ENCODE data around the gene NPEPPS.
"Not testable (repeated sequence)": the region's sequence is repeated elsewhere in the genome, so short reads cannot be mapped to it uniquely, and the experiment has no call there.

NPEPPS gene, protein sequence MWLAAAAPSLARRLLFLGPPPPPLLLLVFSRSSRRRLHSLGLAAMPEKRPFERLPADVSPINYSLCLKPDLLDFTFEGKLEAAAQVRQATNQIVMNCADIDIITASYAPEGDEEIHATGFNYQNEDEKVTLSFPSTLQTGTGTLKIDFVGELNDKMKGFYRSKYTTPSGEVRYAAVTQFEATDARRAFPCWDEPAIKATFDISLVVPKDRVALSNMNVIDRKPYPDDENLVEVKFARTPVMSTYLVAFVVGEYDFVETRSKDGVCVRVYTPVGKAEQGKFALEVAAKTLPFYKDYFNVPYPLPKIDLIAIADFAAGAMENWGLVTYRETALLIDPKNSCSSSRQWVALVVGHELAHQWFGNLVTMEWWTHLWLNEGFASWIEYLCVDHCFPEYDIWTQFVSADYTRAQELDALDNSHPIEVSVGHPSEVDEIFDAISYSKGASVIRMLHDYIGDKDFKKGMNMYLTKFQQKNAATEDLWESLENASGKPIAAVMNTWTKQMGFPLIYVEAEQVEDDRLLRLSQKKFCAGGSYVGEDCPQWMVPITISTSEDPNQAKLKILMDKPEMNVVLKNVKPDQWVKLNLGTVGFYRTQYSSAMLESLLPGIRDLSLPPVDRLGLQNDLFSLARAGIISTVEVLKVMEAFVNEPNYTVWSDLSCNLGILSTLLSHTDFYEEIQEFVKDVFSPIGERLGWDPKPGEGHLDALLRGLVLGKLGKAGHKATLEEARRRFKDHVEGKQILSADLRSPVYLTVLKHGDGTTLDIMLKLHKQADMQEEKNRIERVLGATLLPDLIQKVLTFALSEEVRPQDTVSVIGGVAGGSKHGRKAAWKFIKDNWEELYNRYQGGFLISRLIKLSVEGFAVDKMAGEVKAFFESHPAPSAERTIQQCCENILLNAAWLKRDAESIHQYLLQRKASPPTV

GRCh38 chr17:47530557-47531232 is at the start of gene NPEPPS:
Gene NPEPPS, plus strand, starts transcription at chr17:47531108. Its CDS starts 193 bp downstream, at chr17:47531301.
- peak; percentile 95 for DNase-seq

GRCh38 chr17:47491841-47492212 is 39.1 kb upstream of the NPEPPS start:
- DNase-seq = not testable (repeated sequence)

GRCh38 chr17:47499074-47499473 is 31.8 kb upstream of the NPEPPS start:
- DNase-seq = not testable (repeated sequence)

DNA sequence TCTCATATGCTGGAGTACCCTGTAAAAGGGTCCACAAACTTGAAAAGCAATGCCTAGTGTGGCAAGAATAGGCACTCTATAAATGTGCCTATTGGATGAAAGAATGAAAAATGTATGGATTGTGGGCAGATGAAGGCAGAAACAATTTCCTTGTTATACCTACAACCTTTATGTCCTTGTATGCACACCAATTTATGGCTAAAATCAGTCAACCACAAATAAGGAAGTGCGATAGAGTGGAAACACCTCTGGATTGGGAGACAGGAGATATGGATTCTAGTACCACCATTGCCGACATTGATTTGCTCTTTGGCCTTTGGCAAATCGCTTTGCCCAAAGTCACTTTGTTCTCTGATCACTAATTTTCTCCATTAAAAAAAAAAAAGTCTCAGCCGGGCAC is 31.4 kb upstream of the NPEPPS start:
- DNase-seq = not testable (repeated sequence)

DNA sequence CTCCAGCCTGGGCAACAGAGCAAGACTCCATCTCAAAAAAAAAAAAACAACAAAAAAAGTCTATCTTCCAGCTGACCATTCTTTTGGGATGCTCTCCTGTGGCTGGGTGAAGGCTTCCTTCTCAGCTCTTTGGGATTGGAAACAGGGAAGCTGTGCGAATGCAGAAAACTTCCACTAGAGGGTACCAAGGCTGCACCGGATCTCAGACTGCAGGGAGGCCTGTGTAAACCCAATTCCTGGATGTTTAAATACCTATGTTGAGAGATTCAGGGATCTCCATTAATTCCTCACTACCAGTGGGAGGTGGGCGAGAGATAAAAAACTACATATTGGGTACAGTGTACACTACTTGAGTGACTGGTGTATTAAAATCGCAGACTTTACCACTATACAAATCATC is 30.3 kb upstream of the NPEPPS start:
- not testable (repeated sequence) for DNase-seq

GRCh38 chr17:47502122-47502731 is 28.7 kb upstream of the NPEPPS start:
- peak; percentile 45 for DNase-seq

GRCh38 chr17:47502776-47503455 is 28.0 kb upstream of the NPEPPS start:
- not testable (repeated sequence) for DNase-seq

DNA sequence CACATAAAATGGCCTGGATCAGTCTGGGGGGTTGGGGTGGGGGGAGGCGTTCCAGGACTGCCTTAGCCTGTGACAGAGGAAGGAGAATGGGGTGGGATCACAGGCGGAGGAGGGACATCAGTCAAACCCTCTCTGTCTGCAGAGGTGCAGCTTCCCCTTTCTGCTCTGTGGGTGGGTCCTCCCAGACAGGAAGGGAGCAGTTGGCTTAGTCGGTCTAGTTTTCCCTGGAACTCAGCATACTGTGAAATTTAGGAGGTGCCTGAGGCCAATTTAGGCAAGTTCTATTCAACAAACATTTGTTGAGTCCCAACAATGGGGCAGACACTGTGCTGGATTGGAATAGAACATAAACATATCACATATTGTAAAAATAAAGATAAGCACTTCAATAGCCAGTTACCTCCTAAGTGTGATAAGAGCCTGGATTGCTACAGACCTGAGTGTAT is 19.2 kb upstream of the NPEPPS start:
- not testable (repeated sequence) for DNase-seq

- DNase-seq = not testable (repeated sequence)
Observed at GRCh38 chr17:47513301-47513700, 17.6 kb upstream of the NPEPPS start.

DNA sequence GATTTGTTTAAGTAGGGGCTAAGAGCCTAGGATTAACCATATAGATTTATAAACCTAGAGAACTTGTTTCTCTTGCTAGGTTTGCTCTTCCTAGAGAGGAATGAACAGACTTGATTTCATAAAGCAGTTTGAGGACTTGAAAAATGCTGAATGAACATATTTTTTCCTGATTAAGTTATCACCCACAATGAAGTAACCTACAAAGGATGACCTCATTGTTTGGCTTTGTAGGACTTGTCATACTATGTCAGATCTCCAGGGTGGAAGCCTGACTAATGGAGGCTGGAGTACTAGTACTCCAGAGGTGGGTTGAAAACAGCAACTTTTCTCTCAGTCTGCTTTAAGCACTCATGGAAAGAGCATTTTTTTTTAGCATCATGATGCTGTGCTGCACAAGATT is 12.0 kb upstream of the NPEPPS start:
- not testable (repeated sequence) for DNase-seq

DNA sequence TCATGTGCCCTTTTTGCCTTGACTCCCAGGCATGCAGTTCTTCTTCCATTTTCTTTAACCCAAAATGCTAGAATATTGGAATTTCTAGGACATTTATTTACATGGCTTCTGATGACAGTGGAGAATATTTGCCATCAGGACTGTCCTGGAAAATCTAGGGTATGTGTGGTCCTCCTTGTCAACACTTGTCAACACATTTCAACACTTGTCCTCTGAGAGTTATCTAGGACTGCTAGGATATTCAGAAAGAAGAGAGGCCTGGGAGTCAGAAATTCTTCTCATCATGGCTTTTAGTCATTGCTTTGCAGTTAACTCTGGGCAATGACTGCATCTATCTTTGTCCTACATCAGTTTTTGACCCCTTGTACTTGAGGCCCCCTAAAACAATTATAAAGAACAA is 11.5 kb upstream of the NPEPPS start:
- not testable (repeated sequence) for DNase-seq

- not testable (repeated sequence) for DNase-seq
Observed at GRCh38 chr17:47520279-47520678, 10.6 kb upstream of the NPEPPS start.

DNA sequence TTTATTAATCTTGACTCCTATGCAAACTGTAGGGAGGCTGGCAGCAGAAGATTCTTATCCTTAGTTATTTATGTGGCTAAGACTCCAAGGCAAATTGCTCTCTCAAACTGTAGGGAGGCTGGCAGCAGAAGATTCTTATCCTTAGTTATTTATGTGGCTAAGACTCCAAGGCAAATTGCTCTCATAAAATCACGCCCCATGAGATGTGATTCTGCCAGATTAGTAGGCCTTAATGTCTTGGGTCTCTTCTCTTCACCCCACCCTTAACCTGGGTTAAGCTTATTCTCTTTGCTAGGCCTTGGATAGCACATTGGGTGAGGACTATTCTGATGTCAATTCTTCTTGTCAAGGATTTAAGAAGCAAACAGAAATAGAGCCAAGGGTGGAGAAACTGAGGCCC is 9.5 kb upstream of the NPEPPS start:
- DNase-seq = not testable (repeated sequence)

- DNase-seq = not testable (repeated sequence)
Observed at GRCh38 chr17:47522341-47522740, 8.6 kb upstream of the NPEPPS start.

DNA sequence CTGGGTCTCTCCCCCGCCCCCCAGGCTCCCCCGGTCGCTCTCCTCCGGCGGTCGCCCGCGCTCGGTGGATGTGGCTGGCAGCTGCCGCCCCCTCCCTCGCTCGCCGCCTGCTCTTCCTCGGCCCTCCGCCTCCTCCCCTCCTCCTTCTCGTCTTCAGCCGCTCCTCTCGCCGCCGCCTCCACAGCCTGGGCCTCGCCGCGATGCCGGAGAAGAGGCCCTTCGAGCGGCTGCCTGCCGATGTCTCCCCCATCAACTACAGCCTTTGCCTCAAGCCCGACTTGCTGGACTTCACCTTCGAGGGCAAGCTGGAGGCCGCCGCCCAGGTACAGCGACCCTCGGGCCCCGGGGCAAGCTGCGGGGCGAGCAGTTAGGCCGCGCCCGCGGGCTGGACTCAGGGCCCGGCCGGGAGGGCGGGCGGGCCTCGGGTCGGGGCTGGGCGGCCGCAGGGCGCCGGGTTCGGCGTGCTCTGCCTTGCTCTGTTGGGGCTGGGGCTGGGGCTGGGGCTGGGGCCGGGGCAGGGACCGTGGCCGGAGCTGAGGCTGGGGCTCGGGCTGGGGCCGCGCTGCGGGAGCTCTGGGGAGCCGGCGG is 419 bp downstream of the NPEPPS start:
- DNase-seq = peak; percentile 44

GRCh38 chr17:47539085-47539484 is 8.2 kb downstream of the NPEPPS start:
- not testable (repeated sequence) for DNase-seq

- not testable (repeated sequence) for DNase-seq
Observed at GRCh38 chr17:47541676-47542075, 10.8 kb downstream of the NPEPPS start.

DNA sequence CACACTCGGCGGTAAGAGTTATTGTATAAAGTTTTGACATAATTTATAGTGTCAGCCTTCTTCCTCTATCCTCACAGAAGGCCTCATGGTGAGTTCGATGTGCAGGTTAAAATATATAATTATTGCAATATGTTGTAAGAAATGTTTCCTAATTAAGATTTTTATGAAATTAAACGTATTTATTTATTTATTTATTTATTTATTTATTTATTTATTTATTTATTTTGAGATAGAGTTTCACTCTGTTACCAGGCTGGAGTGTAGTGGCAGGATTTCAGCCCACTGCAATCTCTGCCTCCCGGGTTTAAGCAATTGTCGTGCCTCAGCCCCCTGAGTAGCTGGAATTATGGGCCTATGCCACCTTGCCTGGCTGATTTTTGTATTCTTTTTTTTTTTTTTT is 13.4 kb downstream of the NPEPPS start:
- DNase-seq = not testable (repeated sequence)

- DNase-seq = not testable (repeated sequence)
Observed at GRCh38 chr17:47554733-47555132, 23.8 kb downstream of the NPEPPS start.

DNA sequence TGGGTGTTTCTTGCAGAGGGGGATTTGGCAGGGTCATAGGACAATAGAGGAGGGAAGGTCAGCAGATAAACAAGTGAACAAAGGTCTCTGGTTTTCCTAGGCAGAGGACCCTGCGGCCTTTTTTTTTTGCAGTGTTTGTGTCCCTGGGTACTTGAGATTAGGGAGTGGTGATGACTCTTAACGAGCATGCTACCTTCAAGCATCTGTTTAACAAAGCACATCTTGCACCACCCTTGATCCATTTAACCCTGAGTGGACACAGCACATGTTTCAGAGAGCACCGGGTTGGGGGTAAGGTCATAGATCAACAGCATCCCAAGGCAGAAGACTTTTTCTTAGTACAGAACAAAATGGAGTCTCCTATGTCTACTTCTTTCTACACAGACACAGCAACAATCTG is 25.2 kb downstream of the NPEPPS start:
- not testable (repeated sequence) for DNase-seq

DNA sequence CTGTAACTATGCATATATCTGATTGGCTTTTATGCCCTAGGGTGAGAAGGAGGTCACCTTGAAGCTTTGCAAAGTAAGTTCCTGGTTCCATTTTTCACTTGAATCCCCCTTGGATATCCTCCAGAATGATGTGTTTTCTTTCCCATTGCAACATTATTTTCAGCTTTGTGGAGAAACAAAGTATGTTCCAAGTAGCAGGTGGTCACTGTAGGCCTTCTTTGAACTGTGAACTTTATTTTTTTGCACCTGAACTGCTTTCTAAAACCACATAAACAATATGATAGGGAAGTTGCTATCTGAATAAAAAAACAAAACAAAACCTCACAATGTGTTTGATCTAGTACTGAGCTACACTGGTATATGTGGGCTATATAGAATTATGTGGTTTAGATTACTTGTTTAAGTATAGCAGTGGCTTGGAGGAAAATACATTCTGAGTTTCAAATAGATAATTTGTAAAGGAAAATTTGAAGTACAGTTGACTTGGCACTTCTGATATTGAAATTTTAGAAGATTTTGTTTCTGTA is 29.7 kb downstream of the NPEPPS start:
- DNase-seq = not testable (repeated sequence)
